HL-60 (cell line): Measurements from ENCODE around the gene FOXL2NB.

ENCODE experiments used
- CTCF ChIP-seq: IDR thresholded peaks from one replicate; pipeline ENCODE4 v1.5.1; 2011; ENCODE audit warnings: low read length, control low read depth, inconsistent platforms; ENCODE audit not compliant: insufficient read depth
- POLR2AphosphoS5 ChIP-seq: IDR thresholded peaks from 2 replicates; pipeline ENCODE4 v1.6.1; 2012; ENCODE audit warnings: low read depth
- REST ChIP-seq: IDR thresholded peaks from 2 replicates; pipeline ENCODE4 v1.6.1; 2012; ENCODE audit warnings: low read depth; ENCODE audit not compliant: insufficient replicate concordance

GRCh38 chr3:138974462-138974861, 27.4 kb downstream of the FOXL2NB start:
- no peak for TF ChIP-seq POLR2AphosphoS5
- no peak for TF ChIP-seq CTCF
- no peak for TF ChIP-seq REST
